ENCODE results near the gene BMPER. TPM values are rescaled to one million over a fixed set of nuclear protein-coding genes. Genes with fewer than 3 reads are reported as not detected.

The BMPER gene
- total and polyA plus RNA-seq, 2 of the 8 experiments (the other 6 are each of a cell fraction or from before 2014, with no cell fraction given): 0.33 to 0.69 TPM

DNA sequence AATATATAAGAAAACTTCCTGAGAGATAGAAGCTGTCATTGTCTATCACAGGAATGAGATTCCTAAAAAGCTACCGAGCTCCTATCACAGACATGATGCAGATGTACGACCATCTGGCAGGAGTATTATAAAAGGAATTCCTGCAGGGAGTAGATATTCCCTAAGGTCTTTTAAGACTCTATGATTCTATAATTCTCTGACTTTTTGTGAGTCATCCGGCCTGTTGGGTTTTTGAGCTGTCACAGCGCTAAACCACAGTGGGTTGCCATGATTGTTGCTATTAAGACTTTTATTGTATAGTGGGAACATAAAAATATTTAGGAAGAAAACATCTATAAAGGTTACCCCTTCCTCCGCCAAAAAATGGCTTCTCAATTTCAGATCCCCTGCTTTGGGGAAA is 223.4 kb downstream of the BMPER start:
- no peak for FAIRE-seq
- TF ChIP-seq EZH2 (IDR thresholded peaks at IDR 0.05; ENCODE audit: low read depth, low read length, severe bottlenecking): no peak
- no peak for TF ChIP-seq RBBP5 (IDR thresholded peaks at IDR 0.05; ENCODE audit: borderline replicate concordance, low read depth, low read length)
- no peak for TF ChIP-seq RAD21 (IDR thresholded peaks at IDR 0.05 in 1 of 2, conservative IDR thresholded peaks at IDR 0.05 in 1 of 2; ENCODE audit: low read depth in 2 of 2, low read length in 2 of 2)
- no peak for TF ChIP-seq CREB1 (IDR thresholded peaks at IDR 0.05)
- TF ChIP-seq RXRA (IDR thresholded peaks at IDR 0.05; ENCODE audit: insufficient read depth, low read depth, low read length): no peak
- no peak for TF ChIP-seq BCL11A (IDR thresholded peaks at IDR 0.05; ENCODE audit: low read depth in 2 of 2, low read length in 2 of 2)
- no peak for TF ChIP-seq ZNF274 (IDR thresholded peaks at IDR 0.05; ENCODE audit: borderline replicate concordance, extremely low read depth, low read length)

More for the DNA sequence above, 223.4 kb downstream of the BMPER start:
- 96% methylated on average over 5 of the region's 5 CpGs; no CpG with 5 or more reads in 1 of the 2 experiments for WGBS, 2 experiments (ENCODE audit: extremely low coverage in 1 of 2, insufficient coverage in 1 of 2, insufficient read length in 1 of 2, insufficient replicate concordance in 2 of 2, low coverage in 1 of 2, low lambda C conversion rate in 2 of 2, missing lambda C conversion rate in 1 of 2)
- ChIA-PET CTCF (ENCODE audit: partially characterized antibody) (interaction anchor here (0.8 to 1.4 kb wide), 4 partner anchors 22 to 468 kb away, joined by 3 to 4 read pairs (median 3); no protein-coding TSS in a partner anchor), POLR2A (ENCODE audit: partially characterized antibody) (no interaction called here)
- no peak overlapping the region for H3K18ac ChIP-seq (ENCODE audit: extremely low read depth, low read length)
- H2BK12ac ChIP-seq (ENCODE audit: low read depth, low read length): no peak overlapping the region
- H3K27ac ChIP-seq (ENCODE audit: low read depth, low read length): no peak overlapping the region
- no peak overlapping the region for H3K4me3 ChIP-seq (ENCODE audit: extremely low read depth in 1 of 4, insufficient read depth in 2 of 4, low read depth in 3 of 4, low read length in 4 of 4)
- H3K36me3 ChIP-seq (ENCODE audit: control insufficient read depth in 2 of 4, insufficient read depth in 4 of 4, low read length in 3 of 4): no peaks in the 10 kb centered on the region
- no peaks in the 10 kb centered on the region for H3K27me3 ChIP-seq (replicated peaks in 1 of 4; ENCODE audit: control insufficient read depth in 3 of 4, extremely low read depth in 1 of 4, insufficient read depth in 3 of 4, low read length in 3 of 4)
- no peak overlapping the region for H4K5ac ChIP-seq (ENCODE audit: insufficient read length, low read depth, low read length)
- H3K56ac ChIP-seq (replicated peaks; ENCODE audit: insufficient read length, low read depth, low read length): no peak overlapping the region
- DNase-seq (ENCODE audit: low read depth in 1 of 2, low spot score in 2 of 2): no peak
- no peak overlapping the region for H2AFZ ChIP-seq (ENCODE audit: low read length)
- H3K79me1 ChIP-seq (ENCODE audit: low read depth, low read length): no peaks in the 10 kb centered on the region
- H2BK20ac ChIP-seq (ENCODE audit: low read length): no peak overlapping the region
- H3K23me2 ChIP-seq (ENCODE audit: low read depth, low read length): no peaks in the 10 kb centered on the region; the same call in 1 of the 2 replicates
- H3K23ac ChIP-seq (ENCODE audit: insufficient read length): no peak overlapping the region
- no peak overlapping the region for H4K91ac ChIP-seq (replicated peaks; ENCODE audit: insufficient read length, low read length)
- no peak overlapping the region for H2AK5ac ChIP-seq (ENCODE audit: low read depth, low read length)
- no peak overlapping the region for H2BK5ac ChIP-seq (ENCODE audit: low read depth, low read length)
- H3K4me2 ChIP-seq (ENCODE audit: insufficient read depth in 1 of 2, low read depth in 2 of 2, low read length in 2 of 2): no peak overlapping the region
- H3K4ac ChIP-seq (replicated peaks; ENCODE audit: insufficient read length, low read depth, low read length): no peak overlapping the region
- no peak overlapping the region for H3K14ac ChIP-seq (ENCODE audit: insufficient read length)
- H2BK15ac ChIP-seq (ENCODE audit: low read length): no peak overlapping the region
- H3K79me2 ChIP-seq (ENCODE audit: control insufficient read depth in 1 of 2, insufficient read depth in 2 of 2, low read length in 2 of 2): no peaks in the 10 kb centered on the region
- H4K20me1 ChIP-seq (replicated peaks in 1 of 2; ENCODE audit: control insufficient read depth in 1 of 2, insufficient read depth in 2 of 2, low read length in 2 of 2): no peaks in the 10 kb centered on the region
- 0 out of 4 replicates have a peak, but pooled peaks cover 3 to 4% of the 10 kb centered on the region in 2 experiments for H3K9me3 ChIP-seq (ENCODE audit: insufficient read depth in 2 of 2, low read depth in 1 of 2, low read length in 1 of 2)
- H3K9ac ChIP-seq (replicated peaks in 1 of 4; ENCODE audit: extremely low read depth in 1 of 4, low read depth in 3 of 4, low read length in 3 of 4): no peak overlapping the region
- no peak overlapping the region for H4K8ac ChIP-seq (ENCODE audit: extremely low read depth, insufficient read depth, low read length)
- no peaks in the 10 kb centered on the region for H3K4me1 ChIP-seq (replicated peaks in 1 of 4; ENCODE audit: control insufficient read depth in 3 of 4, insufficient read depth in 4 of 4, low read length in 3 of 4)
- H2BK120ac ChIP-seq (replicated peaks; ENCODE audit: low read depth, low read length): no peak overlapping the region

Data from H1 (cell line).